Gastroesophageal sphincter (tissue), 4 donors: ENCODE measurements around the gene MAP4K2. TPM values are rescaled to one million over a fixed set of nuclear protein-coding genes. Genes with fewer than 3 reads are reported as not detected.

ENCODE experiments used
- ATAC-seq: fragments of 150-250 bp; one replicate; pipeline ENCODE4 v1.9.1; 2016; ENCODE audit warnings: mild to moderate bottlenecking, moderate library complexity
- H3K27ac ChIP-seq, 4 donors: fragments of 200-600 bp; sonication (generic) in 3 of 4; 1 replicate in 3 of 4; 2 replicates in 1 of 4; pipeline ENCODE4 v1.5.1; 2016 to 2019
- H3K27me3 ChIP-seq: fragments of 200-600 bp; sonication (generic); one replicate; pipeline ENCODE4 v1.5.1; 2019
- H3K36me3 ChIP-seq, 2 donors: fragments of 200-600 bp; sonication (generic); one replicate each; pipeline ENCODE4 v1.5.1; 2019; ENCODE audit warnings: control low read depth in 1 of 2
- H3K4me1 ChIP-seq, 3 donors: fragments of 200-600 bp; sonication (generic); 1 replicate in 2 of 3; 2 replicates in 1 of 3; pipeline ENCODE4 v1.5.1; 2016 to 2019; ENCODE audit warnings: control low read depth in 2 of 3
- H3K4me3 ChIP-seq, 2 donors: fragments of 200-600 bp; sonication (generic); one replicate each; pipeline ENCODE4 v1.5.1; 2019; ENCODE audit warnings: mild to moderate bottlenecking in 1 of 2, moderate library complexity in 1 of 2
- H3K9me3 ChIP-seq, 3 donors: fragments of 200-600 bp; sonication (generic); one replicate each; pipeline ENCODE4 v1.5.1; 2017 to 2019; ENCODE audit warnings: control low read depth in 2 of 3
- EP300 ChIP-seq: sonication (generic); formaldehyde crosslinking; IDR thresholded peaks from one replicate; pipeline ENCODE4 v1.6.1; 2017; ENCODE audit warnings: antibody characterized with exemption, mild to moderate bottlenecking
- POLR2A ChIP-seq, 2 donors: fragments of 450-650 bp; IDR thresholded peaks; one replicate each; pipeline ENCODE4 v1.6.1; 2017; ENCODE audit warnings: antibody characterized with exemption in 2 of 2, mild to moderate bottlenecking in 2 of 2, moderate library complexity in 1 of 2
- POLR2AphosphoS5 ChIP-seq: sonication (generic); formaldehyde crosslinking; IDR thresholded peaks from one replicate; pipeline ENCODE4 v1.6.1; 2017; ENCODE audit warnings: antibody characterized with exemption
- WGBS, 2 donors: methylation state at CpG; one replicate each; pipeline ENCODE4 v1.1.5; 2018; ENCODE audit warnings: low coverage in 1 of 2; 5-methylcytosine and 5-hydroxymethylcytosine counted together
- total RNA-seq, 4 donors: library from RNA; depleted of rRNA; stranded (reverse); fragments of >200 nt; gene quantifications; one replicate each; pipeline ENCODE4 v1.1.0, GENCODE V29; 2016
- TF ChIP-seq, protein P1 (sequence below), 4 experiments: fragments of 200-600 bp in 2 of 4; fragments of 450-650 bp in 2 of 4; sonication (generic) in 1 of 4; IDR thresholded peaks; one replicate each; pipeline ENCODE4 v1.5.1; 2017 to 2019; ENCODE audit warnings: antibody characterized with exemption in 4 of 4, mild to moderate bottlenecking in 2 of 4, moderate library complexity in 2 of 4

MAP4K2 gene
- total RNA-seq, 4 donors from 2014 or later = 17.6 to 24.0 (median 19.6) TPM

DNA sequence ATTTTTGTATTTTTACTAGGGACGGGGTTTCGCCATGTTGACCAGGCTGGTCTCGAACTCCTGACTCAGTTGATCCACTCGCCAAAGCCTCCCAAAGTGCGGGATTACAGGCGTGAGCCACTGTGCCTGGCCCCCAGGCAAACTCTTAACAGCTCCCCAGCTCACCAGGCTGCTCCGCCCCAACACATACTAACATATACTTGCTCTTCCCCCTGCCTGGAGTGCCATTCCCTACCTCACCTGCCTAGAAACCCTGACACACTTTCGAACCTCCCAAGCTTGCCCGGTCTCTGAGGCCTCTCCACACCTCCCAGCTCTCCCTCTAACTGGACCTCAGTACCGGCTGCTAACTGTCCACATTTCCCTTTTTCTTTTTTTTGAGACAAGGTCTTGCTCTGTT lies 8.5 kb downstream of the MAP4K2 start:
- WGBS, 2 donors = 82 to 89% methylated on average over 3 to 10 of the region's 10 CpGs
- Histone ChIP-seq H3K36me3 (peaks cover 0 to 76% of the 10 kb centered on the region in 2 donors), H3K4me1 (no peaks in the 10 kb centered on the region), H3K9me3 (no peaks in the 10 kb centered on the region), H3K4me3 (no peak overlapping the region), H3K27me3 (no peaks in the 10 kb centered on the region), H3K27ac (no peak overlapping the region)
- ATAC-seq = no peak
- TF ChIP-seq POLR2A (IDR thresholded peaks at IDR 0.05) (no peak), EP300 (no peak), POLR2AphosphoS5 (no peak)
- TF ChIP-seq, protein P1, sequence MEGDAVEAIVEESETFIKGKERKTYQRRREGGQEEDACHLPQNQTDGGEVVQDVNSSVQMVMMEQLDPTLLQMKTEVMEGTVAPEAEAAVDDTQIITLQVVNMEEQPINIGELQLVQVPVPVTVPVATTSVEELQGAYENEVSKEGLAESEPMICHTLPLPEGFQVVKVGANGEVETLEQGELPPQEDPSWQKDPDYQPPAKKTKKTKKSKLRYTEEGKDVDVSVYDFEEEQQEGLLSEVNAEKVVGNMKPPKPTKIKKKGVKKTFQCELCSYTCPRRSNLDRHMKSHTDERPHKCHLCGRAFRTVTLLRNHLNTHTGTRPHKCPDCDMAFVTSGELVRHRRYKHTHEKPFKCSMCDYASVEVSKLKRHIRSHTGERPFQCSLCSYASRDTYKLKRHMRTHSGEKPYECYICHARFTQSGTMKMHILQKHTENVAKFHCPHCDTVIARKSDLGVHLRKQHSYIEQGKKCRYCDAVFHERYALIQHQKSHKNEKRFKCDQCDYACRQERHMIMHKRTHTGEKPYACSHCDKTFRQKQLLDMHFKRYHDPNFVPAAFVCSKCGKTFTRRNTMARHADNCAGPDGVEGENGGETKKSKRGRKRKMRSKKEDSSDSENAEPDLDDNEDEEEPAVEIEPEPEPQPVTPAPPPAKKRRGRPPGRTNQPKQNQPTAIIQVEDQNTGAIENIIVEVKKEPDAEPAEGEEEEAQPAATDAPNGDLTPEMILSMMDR (IDR thresholded peaks at IDR 0.05) = no peak

DNA sequence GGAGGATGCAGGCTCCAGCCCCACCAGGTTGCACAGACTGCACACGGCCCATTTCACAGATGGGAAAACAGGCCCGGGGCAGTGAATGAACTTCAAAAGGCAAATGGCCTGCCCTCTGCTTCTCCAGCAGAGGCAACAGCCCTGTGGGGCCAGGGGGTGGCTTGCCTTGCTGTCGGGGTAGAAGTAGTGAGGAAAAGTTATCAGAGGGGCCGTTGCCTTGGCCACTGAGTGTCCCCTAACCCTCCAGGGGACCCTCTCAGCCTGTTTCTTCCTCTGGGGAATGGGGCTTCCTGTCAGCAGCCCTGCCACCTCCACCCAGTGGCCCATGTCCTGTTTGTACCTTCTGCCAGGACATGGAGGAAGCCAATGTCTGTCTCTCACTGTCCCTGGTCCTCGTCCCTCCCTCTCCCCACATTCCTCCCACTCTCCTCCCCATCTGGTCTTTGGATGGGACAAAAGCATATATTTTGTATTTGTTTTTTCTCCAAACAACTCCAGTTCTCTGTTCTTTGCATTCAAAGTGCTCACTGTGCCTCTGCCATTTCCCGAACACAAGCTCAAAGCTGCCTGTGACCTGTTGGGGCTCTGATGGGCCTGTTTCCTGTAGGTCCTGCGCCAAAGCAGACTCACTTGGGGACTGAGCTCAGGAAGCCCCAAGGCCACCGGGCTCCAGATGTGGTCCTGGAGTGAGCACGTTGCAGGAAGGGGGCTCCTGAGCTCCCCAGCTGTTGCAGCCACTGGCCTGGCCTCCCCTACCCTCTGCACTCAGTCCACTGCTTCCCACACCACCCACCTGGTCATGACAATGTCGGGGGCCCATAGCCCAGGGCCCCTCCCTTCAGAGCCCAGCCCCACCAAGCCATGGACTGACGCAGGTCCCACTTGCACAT lies 9.5 kb downstream of the MAP4K2 start:
- 61 to 65% methylated on average over 6 of the region's 11 CpGs for WGBS, 2 donors

DNA sequence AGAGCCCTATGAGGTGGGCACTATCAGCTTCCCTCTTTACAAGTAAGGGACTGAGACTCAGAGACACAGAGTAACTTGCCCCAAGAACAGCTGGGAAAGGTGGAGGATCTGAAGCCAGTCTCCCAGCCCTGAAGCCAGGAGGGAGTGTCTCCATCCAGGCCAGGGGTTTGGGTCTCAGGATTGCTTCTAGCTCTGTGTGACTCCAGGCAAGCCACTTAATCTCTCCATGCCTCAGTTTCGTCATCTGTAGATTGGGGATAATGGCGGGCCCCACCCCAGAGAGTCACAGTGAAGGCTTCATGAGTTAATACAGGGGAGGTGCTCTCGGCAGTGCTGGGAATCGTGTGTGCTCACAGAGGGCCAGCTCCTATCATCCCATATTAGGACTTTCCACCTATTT lies 10.5 kb downstream of the MAP4K2 start:
- no peak for ATAC-seq
- H3K27ac ChIP-seq = no peak overlapping the region
- WGBS, 2 donors = no CpG with 5 or more reads among the region's 4 CpGs
- H3K4me1 ChIP-seq = peaks cover 0 to 6% (median 0%) of the 10 kb centered on the region in 3 donors
- H3K27me3 ChIP-seq = no peaks in the 10 kb centered on the region
- no peaks in the 10 kb centered on the region for H3K9me3 ChIP-seq
- H3K36me3 ChIP-seq = peaks cover 0 to 69% of the 10 kb centered on the region in 2 donors
- no peak overlapping the region for H3K4me3 ChIP-seq
- TF ChIP-seq, protein P1 (IDR thresholded peaks at IDR 0.05) = no peak
- TF ChIP-seq POLR2AphosphoS5 (no peak), EP300 (no peak), POLR2A (IDR thresholded peaks at IDR 0.05) (no peak)

More for the DNA sequence above, 9.5 kb downstream of the MAP4K2 start:
- TF ChIP-seq, protein P1 (IDR thresholded peaks at IDR 0.05) = no peak
- TF ChIP-seq EP300 = no peak
- Histone ChIP-seq H3K36me3 (peaks cover 0 to 76% of the 10 kb centered on the region in 2 donors), H3K4me1 (no peaks in the 10 kb centered on the region), H3K27me3 (no peaks in the 10 kb centered on the region), H3K9me3 (no peaks in the 10 kb centered on the region), H3K4me3 (no peak overlapping the region), H3K27ac (peak overlapping the region in 2 of 4 donors; percentile 16 to 24)
- peak; percentile 40 for ATAC-seq

DNA sequence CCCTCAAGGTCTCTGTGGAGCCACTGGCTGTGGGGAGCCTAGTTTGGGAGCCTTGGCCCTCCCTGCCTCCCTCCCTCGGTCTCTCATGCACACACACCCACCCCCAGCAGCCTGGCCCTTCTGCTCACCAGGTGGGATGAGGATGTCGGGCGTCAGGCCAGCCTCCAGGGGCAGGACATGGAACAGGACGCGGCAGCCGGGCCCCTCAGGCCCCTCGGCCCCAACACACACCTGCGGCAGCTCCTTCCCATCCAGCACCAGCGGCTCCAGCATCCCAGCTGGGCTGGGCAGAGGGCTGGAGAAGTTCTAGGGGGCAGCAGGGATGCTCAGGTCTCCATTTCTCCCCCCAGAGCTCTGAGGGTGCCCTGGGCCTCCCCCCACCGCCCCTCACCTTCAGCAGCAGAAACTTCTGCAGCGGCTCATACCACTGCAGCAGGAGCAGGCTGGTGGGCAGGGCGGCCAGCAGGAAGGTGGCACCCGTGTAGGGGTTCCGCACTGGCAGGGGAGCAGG lies 11.2 kb downstream of the MAP4K2 start:
- H3K9me3 ChIP-seq = no peaks in the 10 kb centered on the region
- no peak overlapping the region for H3K27ac ChIP-seq
- no peaks in the 10 kb centered on the region for H3K27me3 ChIP-seq
- H3K36me3 ChIP-seq = peaks cover 0 to 63% of the 10 kb centered on the region in 2 donors
- peaks cover 0 to 8% (median 0%) of the 10 kb centered on the region in 3 donors for H3K4me1 ChIP-seq
- TF ChIP-seq, protein P1 (IDR thresholded peaks at IDR 0.05) = no peak
- TF ChIP-seq EP300 (no peak), POLR2A (IDR thresholded peaks at IDR 0.05) (no peak), POLR2AphosphoS5 (no peak)
- no CpG with 5 or more reads among the region's 14 CpGs for WGBS, 2 donors
- no peak for ATAC-seq
- H3K4me3 ChIP-seq = no peak overlapping the region
